ENCODE data around the gene OR6J1.
"Not testable (repeated sequence)": the region's sequence is repeated elsewhere in the genome, so short reads cannot be mapped to it uniquely, and the experiment has no call there.

Gene OR6J1

GRCh38 chr14:22588526-22589095, 55.5 kb downstream of the OR6J1 start:
- H3K4me1 ChIP-seq (ENCODE audit: control insufficient read depth, low read length), result peaks cover 54% of the 10 kb centered on the region
- no peaks in the 10 kb centered on the region for H3K9me3 ChIP-seq (ENCODE audit: control insufficient read depth, insufficient read depth, low read length)
- H3K9me2 ChIP-seq (replicated peaks; ENCODE audit: control insufficient read depth, low read length), result no peaks in the 10 kb centered on the region
- peak overlapping the region; percentile 79 for H3K4me3 ChIP-seq (ENCODE audit: low read length)
- H3K36me3 ChIP-seq (ENCODE audit: control insufficient read depth, low read length), result peaks cover 17% of the 10 kb centered on the region
- peaks cover 3% of the 10 kb centered on the region; the same call in 1 of the 2 replicates for H3K27me3 ChIP-seq (ENCODE audit: control insufficient read depth, low read length)
- peak overlapping the region; percentile 40 for H3K27ac ChIP-seq (ENCODE audit: low read depth, low read length)
- no peaks in the 10 kb centered on the region for H3F3A ChIP-seq (ENCODE audit: control insufficient read depth, insufficient read depth)
- peaks cover 52% of the 10 kb centered on the region for H3K79me2 ChIP-seq (ENCODE audit: control insufficient read depth, low read length)
- H3K4me2 ChIP-seq (ENCODE audit: low read length), result peak overlapping the region; percentile 89
- no peak for TF ChIP-seq EZH2phosphoT487 (IDR thresholded peaks at IDR 0.05; ENCODE audit: borderline replicate concordance, low read length)
- TF ChIP-seq, protein P1, sequence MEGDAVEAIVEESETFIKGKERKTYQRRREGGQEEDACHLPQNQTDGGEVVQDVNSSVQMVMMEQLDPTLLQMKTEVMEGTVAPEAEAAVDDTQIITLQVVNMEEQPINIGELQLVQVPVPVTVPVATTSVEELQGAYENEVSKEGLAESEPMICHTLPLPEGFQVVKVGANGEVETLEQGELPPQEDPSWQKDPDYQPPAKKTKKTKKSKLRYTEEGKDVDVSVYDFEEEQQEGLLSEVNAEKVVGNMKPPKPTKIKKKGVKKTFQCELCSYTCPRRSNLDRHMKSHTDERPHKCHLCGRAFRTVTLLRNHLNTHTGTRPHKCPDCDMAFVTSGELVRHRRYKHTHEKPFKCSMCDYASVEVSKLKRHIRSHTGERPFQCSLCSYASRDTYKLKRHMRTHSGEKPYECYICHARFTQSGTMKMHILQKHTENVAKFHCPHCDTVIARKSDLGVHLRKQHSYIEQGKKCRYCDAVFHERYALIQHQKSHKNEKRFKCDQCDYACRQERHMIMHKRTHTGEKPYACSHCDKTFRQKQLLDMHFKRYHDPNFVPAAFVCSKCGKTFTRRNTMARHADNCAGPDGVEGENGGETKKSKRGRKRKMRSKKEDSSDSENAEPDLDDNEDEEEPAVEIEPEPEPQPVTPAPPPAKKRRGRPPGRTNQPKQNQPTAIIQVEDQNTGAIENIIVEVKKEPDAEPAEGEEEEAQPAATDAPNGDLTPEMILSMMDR (IDR thresholded peaks at IDR 0.05; ENCODE audit: low read depth, low read length, poor library complexity, severe bottlenecking), result no peak
- no peaks in the 10 kb centered on the region for H4K20me1 ChIP-seq (ENCODE audit: control insufficient read depth, insufficient read depth, low read depth, low read length)

- peaks cover 59% of the 10 kb centered on the region for H3K4me1 ChIP-seq (ENCODE audit: control insufficient read depth, low read length)
- not testable (repeated sequence) for H3K27ac ChIP-seq (ENCODE audit: low read depth, low read length); H3K9me2 ChIP-seq (replicated peaks; ENCODE audit: control insufficient read depth, low read length); H3K9me3 ChIP-seq (ENCODE audit: control insufficient read depth, insufficient read depth, low read length); H3F3A ChIP-seq (ENCODE audit: control insufficient read depth, insufficient read depth); H3K27me3 ChIP-seq (ENCODE audit: control insufficient read depth, low read length); H4K20me1 ChIP-seq (ENCODE audit: control insufficient read depth, insufficient read depth, low read depth, low read length)
- peaks cover 60% of the 10 kb centered on the region for H3K79me2 ChIP-seq (ENCODE audit: control insufficient read depth, low read length)
- peak overlapping the region; percentile 79 for H3K4me3 ChIP-seq (ENCODE audit: low read length)
- H3K4me2 ChIP-seq (ENCODE audit: low read length), result peak overlapping the region; percentile 89
- H3K36me3 ChIP-seq (ENCODE audit: control insufficient read depth, low read length), result peaks cover 18% of the 10 kb centered on the region
Observed at GRCh38 chr14:22587677-22588422, 56.3 kb downstream of the OR6J1 start.

GRCh38 chr14:22587247-22587646, 56.9 kb downstream of the OR6J1 start:
- H3K27ac ChIP-seq (ENCODE audit: low read depth, low read length), result no peak overlapping the region

More at GRCh38 chr14:22587247-22587646, 56.9 kb downstream of the OR6J1 start:
- H3K27me3 ChIP-seq (ENCODE audit: control insufficient read depth, low read length), result no peaks in the 10 kb centered on the region
- H3K4me3 ChIP-seq (ENCODE audit: low read length), result peak overlapping the region; percentile 79; the same call in 1 of the 2 replicates
- peaks cover 59% of the 10 kb centered on the region for H3K4me1 ChIP-seq (ENCODE audit: control insufficient read depth, low read length)
- no peaks in the 10 kb centered on the region for H3K9me2 ChIP-seq (replicated peaks; ENCODE audit: control insufficient read depth, low read length)
- peak overlapping the region; percentile 89; the same call in 1 of the 2 replicates for H3K4me2 ChIP-seq (ENCODE audit: low read length)
- H3K36me3 ChIP-seq (ENCODE audit: control insufficient read depth, low read length), result peaks cover 18% of the 10 kb centered on the region
- H3K79me2 ChIP-seq (ENCODE audit: control insufficient read depth, low read length), result peaks cover 65% of the 10 kb centered on the region
- no peaks in the 10 kb centered on the region for H3F3A ChIP-seq (ENCODE audit: control insufficient read depth, insufficient read depth)
- H4K20me1 ChIP-seq (ENCODE audit: control insufficient read depth, insufficient read depth, low read depth, low read length), result no peaks in the 10 kb centered on the region
- H3K9me3 ChIP-seq (ENCODE audit: control insufficient read depth, insufficient read depth, low read length), result no peaks in the 10 kb centered on the region
- TF ChIP-seq, protein P1 (IDR thresholded peaks at IDR 0.05; ENCODE audit: low read depth, low read length, poor library complexity, severe bottlenecking), result no peak
- TF ChIP-seq EZH2phosphoT487 (IDR thresholded peaks at IDR 0.05; ENCODE audit: borderline replicate concordance, low read length), result no peak

Data from DOHH2 (cell line).